Aorta (tissue), 5 donors: Measurements from ENCODE around the gene HKDC1. TPM values are rescaled to one million over a fixed set of nuclear protein-coding genes. Genes with fewer than 3 reads are reported as not detected.
"Not testable (repeated sequence)": the region's sequence is repeated elsewhere in the genome, so short reads cannot be mapped to it uniquely, and the experiment has no call there.

ENCODE experiments used
- ATAC-seq: fragments of 200-7000 bp; cut with Tn5 transposase; one replicate; pipeline ENCODE4 v1.9.1; 2022; ENCODE audit warnings: moderate library complexity; ENCODE audit not compliant: low FRiP score
- DNase-seq, 2 donors: peaks; one replicate each; pipeline ENCODE4 v3.0.0-alpha.2; 2020
- H3K27ac ChIP-seq, 2 donors: one replicate each; pipeline ENCODE4 v1.5.1; 2013; ENCODE audit warnings: low read length in 2 of 2, mild to moderate bottlenecking in 2 of 2, moderate library complexity in 2 of 2, control low read depth in 1 of 2, inconsistent platforms in 1 of 2, low read depth in 1 of 2
- H3K27me3 ChIP-seq, 2 donors: one replicate each; pipeline ENCODE4 v1.6.1; 2013; ENCODE audit warnings: control low read depth in 1 of 2, low read length in 1 of 2, mild to moderate bottlenecking in 1 of 2, moderate library complexity in 1 of 2; ENCODE audit not compliant: insufficient read depth in 2 of 2, control insufficient read depth in 1 of 2
- H3K36me3 ChIP-seq, 2 donors: one replicate each; pipeline ENCODE4 v1.6.1; 2013; ENCODE audit warnings: control low read depth in 1 of 2, low read length in 1 of 2, mild to moderate bottlenecking in 1 of 2; ENCODE audit not compliant: insufficient read depth in 2 of 2, control insufficient read depth in 1 of 2
- H3K4me1 ChIP-seq, 2 donors: one replicate each; pipeline ENCODE4 v1.6.1; 2013; ENCODE audit warnings: low read length in 2 of 2, control low read depth in 1 of 2, mild to moderate bottlenecking in 1 of 2, moderate library complexity in 1 of 2; ENCODE audit not compliant: insufficient read depth in 2 of 2, control insufficient read depth in 1 of 2
- H3K4me3 ChIP-seq, 2 donors: one replicate each; pipeline ENCODE4 v1.5.1; 2013; ENCODE audit warnings: low read length in 2 of 2, control low read depth in 1 of 2, mild to moderate bottlenecking in 1 of 2
- H3K9me3 ChIP-seq: one replicate; pipeline ENCODE4 v1.6.1; 2013; ENCODE audit warnings: mild to moderate bottlenecking, low read length; ENCODE audit not compliant: control insufficient read depth
- WGBS, 2 donors: extraction: QIAGEN DNeasy Blood & Tissue Kit; methylation state at CpG; one replicate each; pipeline ENCODE4 v1.1.7; 2013; 5-methylcytosine and 5-hydroxymethylcytosine counted together
- intact Hi-C, 2 donors: fragments of 100-400 bp; cut with DNase I; formaldehyde crosslinking; loops; one replicate each; pipeline versions ENCODE4 v1.14.2 to v1.15.0; 2022
- polyA plus RNA-seq, 2 donors: library from polyadenylated mRNA; stranded (reverse); fragments of 200-250 nt; gene quantifications; one replicate each; pipeline ENCODE4 v1.2.3, GENCODE V29; 2013
- total RNA-seq, 2 donors: library from RNA; stranded (reverse); fragmentation: NEBNext Ultra II Directional; extraction: Animal tissue kit (Norgen Biotek cat#: 25700); gene quantifications; one replicate each; pipeline ENCODE4 v1.2.1, GENCODE V29; 2021
- donor health status: healthy with polysubstance abuse.
- donor health status: Bipolar disorder and iron deficiency.
- donor health status: DM: no; HTN: no; CAD: no.
- donor health status: DM: no; HTN: no; CAD: no.
- donor health status: DM: yes; HTN: yes; CAD: no.

HKDC1 gene
- total and polyA plus RNA-seq, 4 donors = 3.1 TPM; not detected in 3

DNA sequence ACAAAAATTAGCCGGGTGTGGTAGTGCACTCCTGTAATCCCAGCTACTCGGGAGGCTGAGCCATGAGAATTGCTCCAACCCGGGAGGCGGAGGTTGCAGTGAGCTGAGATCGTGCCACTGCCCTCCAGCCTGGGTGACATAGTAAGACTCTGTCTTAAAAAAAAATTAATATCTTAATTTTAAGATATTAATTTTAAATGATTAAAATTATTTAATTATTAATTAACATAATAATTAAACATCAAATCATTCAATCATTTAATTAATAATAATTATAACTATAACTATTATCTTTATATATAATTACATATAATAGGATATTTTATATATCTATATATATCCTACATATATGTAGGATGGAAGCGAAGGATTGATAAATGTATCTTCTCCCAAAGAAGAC lies 56.4 kb downstream of the HKDC1 start:
- Histone ChIP-seq H3K36me3 (no peaks in the 10 kb centered on the region), H3K27ac (no peak overlapping the region), H3K27me3 (no peaks in the 10 kb centered on the region), H3K4me3 (no peak overlapping the region), H3K4me1 (peaks cover 3 to 7% of the 10 kb centered on the region in 2 donors), H3K9me3 (no peaks in the 10 kb centered on the region)
- 94 to 95% methylated on average over 6 of the region's 6 CpGs for WGBS, 2 donors
- ATAC-seq = no peak
- intact Hi-C loops = no loop called here
- no peak for DNase-seq

DNA sequence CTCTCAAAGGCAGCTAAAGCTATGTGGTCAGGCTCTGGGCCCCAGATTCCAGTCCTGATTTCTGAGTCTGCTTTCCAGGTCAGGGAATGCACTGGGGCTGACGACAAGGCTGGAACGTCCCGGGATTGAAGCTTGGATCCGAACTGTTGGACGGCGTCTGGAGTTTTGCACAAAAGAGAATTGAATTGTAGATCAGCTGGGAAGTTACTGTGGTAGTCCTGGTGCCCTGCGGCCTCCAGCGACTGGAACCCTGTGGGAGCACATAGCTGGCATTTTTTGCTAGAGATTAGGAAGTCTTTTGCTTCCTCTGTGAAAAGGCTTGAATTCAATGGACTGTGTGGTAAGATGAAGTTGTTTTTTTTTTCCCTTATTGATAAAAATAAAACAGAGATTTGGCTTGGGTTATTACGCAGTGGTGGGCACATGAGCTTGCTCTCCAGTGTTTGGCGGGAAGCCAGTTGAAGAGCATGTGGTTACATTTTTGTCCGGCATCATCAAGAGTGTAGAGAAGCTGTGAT lies 58.4 kb downstream of the HKDC1 start, which contains the start of gene HK1:
TSS of gene HK1 (plus strand) at position 51 of the 518 bp plus-strand sequence.
- no peak within 1 kb of the TSS for H3K4me3 ChIP-seq
- H3K9me3 ChIP-seq = no peaks in the 10 kb centered on the region
- H3K36me3 ChIP-seq = no peaks in the 10 kb centered on the region
- 4 to 10% methylated on average over 11 of the region's 11 CpGs for WGBS, 2 donors
- intact Hi-C loops = no loop called here
- peak within 1 kb of the TSS; percentile 35 to 76 for H3K27ac ChIP-seq
- H3K4me1 ChIP-seq = peaks cover 3 to 7% of the 10 kb centered on the region in 2 donors
- DNase-seq (peak in 1 of 2 donors; percentile 64), ATAC-seq (no peak)
- no peaks in the 10 kb centered on the region for H3K27me3 ChIP-seq

GRCh38 chr10:69279110-69279509 lies 59.0 kb downstream of the HKDC1 start:
- Histone ChIP-seq H3K27me3 (no peaks in the 10 kb centered on the region), H3K36me3 (no peaks in the 10 kb centered on the region), H3K27ac (peak overlapping the region; percentile 35 to 57), H3K4me1 (peaks cover 3 to 7% of the 10 kb centered on the region in 2 donors), H3K9me3 (no peaks in the 10 kb centered on the region), H3K4me3 (no peak overlapping the region)
- intact Hi-C loops = no loop called here
- no peak for DNase-seq
- WGBS, 2 donors = 92 to 96% methylated on average over 2 of the region's 2 CpGs
- no peak for ATAC-seq

GRCh38 chr10:69281507-69282413 lies 61.6 kb downstream of the HKDC1 start:
- Histone ChIP-seq H3K4me1 (peaks cover 3 to 7% of the 10 kb centered on the region in 2 donors), H3K27ac (no peak overlapping the region), H3K9me3 (no peaks in the 10 kb centered on the region), H3K27me3 (no peaks in the 10 kb centered on the region), H3K4me3 (no peak overlapping the region), H3K36me3 (no peaks in the 10 kb centered on the region)
- 37 to 41% methylated on average over 8 of the region's 8 CpGs for WGBS, 2 donors
- intact Hi-C loops = no loop called here
- DNase-seq = no peak
- ATAC-seq = no peak

DNA sequence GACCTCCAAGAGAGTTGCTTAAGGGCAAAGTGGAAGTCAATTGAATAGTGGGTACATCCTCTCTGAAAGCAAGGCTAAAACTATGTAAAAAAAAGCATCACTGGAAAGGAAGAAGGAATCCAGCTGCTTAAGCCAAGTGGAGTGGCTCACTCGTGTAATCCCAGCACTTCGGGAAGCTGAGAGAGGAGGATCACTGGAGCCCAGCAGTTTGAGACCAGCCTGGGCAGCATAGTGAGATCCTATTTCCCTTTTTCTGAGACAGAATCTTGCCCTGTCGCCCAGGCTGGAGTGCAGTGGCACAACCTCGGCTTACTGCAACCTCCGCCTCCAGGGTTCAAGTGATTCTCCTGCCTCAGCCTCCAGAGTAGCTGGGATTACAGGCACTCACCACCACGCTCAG lies 64.3 kb downstream of the HKDC1 start:
- H3K4me1 ChIP-seq, ATAC-seq, H3K36me3 ChIP-seq, H3K27ac ChIP-seq, H3K27me3 ChIP-seq, H3K4me3 ChIP-seq, DNase-seq, intact Hi-C loops, H3K9me3 ChIP-seq: not testable (repeated sequence)
- 82 to 90% methylated on average over 6 of the region's 6 CpGs for WGBS, 2 donors

DNA sequence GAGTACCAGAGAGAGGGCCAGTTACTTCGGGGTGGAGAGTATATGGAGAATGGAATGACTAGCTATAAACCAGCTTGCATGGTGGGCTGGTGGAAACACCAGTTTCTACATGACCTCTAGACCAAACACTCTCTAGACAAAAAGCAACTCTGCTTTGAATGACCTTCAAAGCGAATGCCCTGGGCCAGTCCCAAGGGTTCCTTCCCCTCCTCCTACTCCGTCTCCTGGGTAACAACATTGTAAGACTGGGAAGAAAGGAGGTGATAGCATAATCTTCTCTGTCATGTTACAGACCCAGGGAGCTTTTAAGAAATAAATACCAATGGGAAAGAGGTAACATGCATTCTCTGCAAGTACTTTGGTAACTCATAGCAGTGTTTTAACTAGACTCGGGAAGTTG lies 65.6 kb downstream of the HKDC1 start:
- ATAC-seq = no peak
- WGBS, 2 donors = 84 to 88% methylated on average over 4 of the region's 4 CpGs
- Histone ChIP-seq H3K27ac (no peak overlapping the region), H3K27me3 (no peaks in the 10 kb centered on the region), H3K9me3 (no peaks in the 10 kb centered on the region), H3K4me1 (no peaks in the 10 kb centered on the region), H3K36me3 (no peaks in the 10 kb centered on the region), H3K4me3 (no peak overlapping the region)
- no peak for DNase-seq
- intact Hi-C loops = no loop called here

DNA sequence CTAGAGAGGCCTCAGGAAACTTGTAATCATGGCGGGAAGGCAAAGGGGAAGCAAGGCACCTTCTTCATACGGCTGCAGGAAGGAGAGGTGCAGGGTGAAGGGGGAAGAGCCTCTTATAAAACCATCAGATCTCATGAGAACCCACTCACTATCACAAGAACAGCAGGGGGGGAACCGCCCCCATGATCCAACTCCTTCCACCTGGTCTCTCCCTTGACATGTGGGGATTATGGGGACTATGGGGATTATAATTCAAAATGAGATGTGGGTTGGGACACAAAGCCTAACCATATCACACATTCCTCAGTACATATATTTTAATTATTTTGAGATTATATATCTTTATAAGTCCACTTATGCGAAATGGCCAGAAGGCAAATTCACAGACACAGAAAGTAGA lies 67.0 kb downstream of the HKDC1 start:
- WGBS, 2 donors = 88 to 92% methylated on average over 4 of the region's 4 CpGs
- ATAC-seq (no peak), DNase-seq (no peak)
- Histone ChIP-seq H3K27ac (no peak overlapping the region), H3K4me3 (no peak overlapping the region), H3K27me3 (no peaks in the 10 kb centered on the region), H3K9me3 (no peaks in the 10 kb centered on the region), H3K4me1 (no peaks in the 10 kb centered on the region), H3K36me3 (no peaks in the 10 kb centered on the region)
- intact Hi-C loops = no loop called here

DNA sequence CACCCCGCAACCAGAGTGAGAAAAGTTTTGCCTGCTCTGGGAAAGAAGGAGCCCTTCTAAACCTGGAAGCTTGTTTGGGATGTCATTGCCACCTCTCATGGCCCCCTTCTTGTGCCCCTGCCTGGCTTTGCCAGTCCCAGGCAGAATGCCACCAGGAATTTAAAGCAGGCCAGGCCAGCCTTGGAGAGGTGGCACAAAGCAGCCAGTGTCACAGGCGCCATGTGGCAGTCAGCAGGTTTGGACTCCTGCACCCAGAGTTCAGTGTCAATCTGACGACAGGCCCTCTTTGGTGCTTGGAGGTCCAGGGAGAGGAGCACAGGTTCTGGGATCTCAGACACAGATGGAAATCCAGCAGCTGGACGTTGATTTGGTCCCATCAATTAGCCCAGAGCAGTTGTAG lies 70.9 kb downstream of the HKDC1 start:
- no peak for ATAC-seq
- H3K9me3 ChIP-seq = no peaks in the 10 kb centered on the region
- no peak overlapping the region for H3K4me3 ChIP-seq
- no peaks in the 10 kb centered on the region for H3K36me3 ChIP-seq
- H3K4me1 ChIP-seq = no peaks in the 10 kb centered on the region
- 93% methylated on average over 4 of the region's 4 CpGs for WGBS, 2 donors
- intact Hi-C loops = no loop called here
- DNase-seq = no peak
- H3K27me3 ChIP-seq = no peaks in the 10 kb centered on the region
- H3K27ac ChIP-seq = no peak overlapping the region

GRCh38 chr10:69292459-69292858 lies 72.3 kb downstream of the HKDC1 start:
- no peak for ATAC-seq
- H3K27me3 ChIP-seq = no peaks in the 10 kb centered on the region
- no peak for DNase-seq
- no peak overlapping the region for H3K4me3 ChIP-seq
- WGBS, 2 donors = 57% methylated on average over 3 of the region's 3 CpGs
- intact Hi-C loops = no loop called here
- H3K36me3 ChIP-seq = no peaks in the 10 kb centered on the region
- H3K27ac ChIP-seq = no peak overlapping the region
- H3K9me3 ChIP-seq = no peaks in the 10 kb centered on the region
- no peaks in the 10 kb centered on the region for H3K4me1 ChIP-seq
